Upper lobe of left lung (tissue), 6 donors: ENCODE results near the gene RIPOR1. TPM values are rescaled to one million over a fixed set of nuclear protein-coding genes. Genes with fewer than 3 reads are reported as not detected.

Experiments
- ATAC-seq, 2 donors: fragments of 200-7000 bp; cut with Tn5 transposase; one replicate each; pipeline ENCODE4 v1.9.1; 2022; ENCODE audit warnings: mild to moderate bottlenecking in 2 of 2, moderate library complexity in 2 of 2; ENCODE audit not compliant: low FRiP score in 2 of 2
- DNase-seq, 2 donors: peaks; one replicate each; pipeline ENCODE4 v3.0.0-alpha.2; 2019 to 2020
- H3K27ac ChIP-seq, 4 donors: fragments of 200-600 bp; sonication (generic); one replicate each; pipeline ENCODE4 v1.5.1; 2016 to 2019
- H3K27me3 ChIP-seq, 4 donors: fragments of 200-600 bp; sonication (generic); one replicate each; pipeline ENCODE4 v1.5.1; 2017 to 2019
- H3K36me3 ChIP-seq, 4 donors: fragments of 200-600 bp; sonication (generic); one replicate each; pipeline ENCODE4 v1.5.1; 2016 to 2019
- H3K4me1 ChIP-seq, 4 donors: fragments of 200-600 bp; sonication (generic); one replicate each; pipeline ENCODE4 v1.5.1; 2018 to 2019
- H3K4me3 ChIP-seq, 4 donors: fragments of 200-600 bp; sonication (generic); one replicate each; pipeline ENCODE4 v1.5.1; 2017 to 2019; ENCODE audit warnings: mild to moderate bottlenecking in 2 of 4, moderate library complexity in 1 of 4
- H3K9me3 ChIP-seq, 4 donors: fragments of 200-600 bp; sonication (generic); one replicate each; pipeline ENCODE4 v1.5.1; 2018 to 2019
- EP300 ChIP-seq, 4 donors: sonication (generic); formaldehyde crosslinking; IDR thresholded peaks; one replicate each; pipeline ENCODE4 v1.5.1; 2017; ENCODE audit warnings: antibody characterized with exemption in 4 of 4, control low read depth in 2 of 4
- POLR2A ChIP-seq, 4 donors: fragments of 450-650 bp; IDR thresholded peaks; one replicate each; pipeline ENCODE4 v1.5.1; 2016 to 2017; ENCODE audit warnings: antibody characterized with exemption in 4 of 4, mild to moderate bottlenecking in 2 of 4
- POLR2AphosphoS5 ChIP-seq, 2 donors: sonication (generic); formaldehyde crosslinking; IDR thresholded peaks; one replicate each; pipeline ENCODE4 v1.5.1; 2017; ENCODE audit warnings: antibody characterized with exemption in 2 of 2
- WGBS, 2 donors: methylation state at CpG; one replicate each; pipeline ENCODE4 v1.1.5; 2017 to 2018; 5-methylcytosine and 5-hydroxymethylcytosine counted together
- total RNA-seq, 6 donors: library from RNA; depleted of rRNA in 4 of 6; stranded (reverse); fragments of >200 nt in 4 of 6; gene quantifications; one replicate each; pipeline versions ENCODE4 v1.1.0 to v1.2.1, GENCODE V29; 2016 to 2021
- TF ChIP-seq, protein P1 (sequence below), 6 experiments: fragments of 450-650 bp in 4 of 6; fragments of 200-600 bp in 2 of 6; sonication (generic) in 2 of 6; IDR thresholded peaks; one replicate each; pipeline ENCODE4 v1.5.1; 2016 to 2019; ENCODE audit warnings: antibody characterized with exemption in 6 of 6
- donor health status: DM: no; HTN: no; CAD: no; lungs with moderate emphysema.
- donor health status: DM: no; HTN: yes; CAD: no; lungs with severe emphysema.

RIPOR1 gene
- total RNA-seq, 6 donors from 2014 or later = 76.9 to 183 (median 113) TPM

DNA sequence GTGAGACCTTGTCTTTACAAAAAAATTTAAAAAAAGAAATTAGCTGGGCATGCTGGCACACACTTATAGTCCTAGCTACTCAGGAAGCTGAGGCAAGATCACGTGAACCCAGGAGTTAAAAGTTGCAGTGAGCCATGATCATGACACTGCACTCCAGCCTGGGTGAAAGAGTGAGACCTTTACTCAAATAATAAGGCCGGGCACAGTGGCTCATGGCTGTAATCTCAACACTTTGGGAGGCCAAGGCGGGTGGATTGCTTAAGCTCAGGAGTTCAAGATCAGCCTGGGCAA lies 11.5 kb upstream of the RIPOR1 start:
- no peak for ATAC-seq
- H3K27ac ChIP-seq = no peak overlapping the region
- TF ChIP-seq EP300 (IDR thresholded peaks at IDR 0.05) (no peak), POLR2AphosphoS5 (IDR thresholded peaks at IDR 0.05) (no peak), POLR2A (IDR thresholded peaks at IDR 0.05) (no peak)
- TF ChIP-seq, protein P1, sequence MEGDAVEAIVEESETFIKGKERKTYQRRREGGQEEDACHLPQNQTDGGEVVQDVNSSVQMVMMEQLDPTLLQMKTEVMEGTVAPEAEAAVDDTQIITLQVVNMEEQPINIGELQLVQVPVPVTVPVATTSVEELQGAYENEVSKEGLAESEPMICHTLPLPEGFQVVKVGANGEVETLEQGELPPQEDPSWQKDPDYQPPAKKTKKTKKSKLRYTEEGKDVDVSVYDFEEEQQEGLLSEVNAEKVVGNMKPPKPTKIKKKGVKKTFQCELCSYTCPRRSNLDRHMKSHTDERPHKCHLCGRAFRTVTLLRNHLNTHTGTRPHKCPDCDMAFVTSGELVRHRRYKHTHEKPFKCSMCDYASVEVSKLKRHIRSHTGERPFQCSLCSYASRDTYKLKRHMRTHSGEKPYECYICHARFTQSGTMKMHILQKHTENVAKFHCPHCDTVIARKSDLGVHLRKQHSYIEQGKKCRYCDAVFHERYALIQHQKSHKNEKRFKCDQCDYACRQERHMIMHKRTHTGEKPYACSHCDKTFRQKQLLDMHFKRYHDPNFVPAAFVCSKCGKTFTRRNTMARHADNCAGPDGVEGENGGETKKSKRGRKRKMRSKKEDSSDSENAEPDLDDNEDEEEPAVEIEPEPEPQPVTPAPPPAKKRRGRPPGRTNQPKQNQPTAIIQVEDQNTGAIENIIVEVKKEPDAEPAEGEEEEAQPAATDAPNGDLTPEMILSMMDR (IDR thresholded peaks at IDR 0.05) = no peak

DNA sequence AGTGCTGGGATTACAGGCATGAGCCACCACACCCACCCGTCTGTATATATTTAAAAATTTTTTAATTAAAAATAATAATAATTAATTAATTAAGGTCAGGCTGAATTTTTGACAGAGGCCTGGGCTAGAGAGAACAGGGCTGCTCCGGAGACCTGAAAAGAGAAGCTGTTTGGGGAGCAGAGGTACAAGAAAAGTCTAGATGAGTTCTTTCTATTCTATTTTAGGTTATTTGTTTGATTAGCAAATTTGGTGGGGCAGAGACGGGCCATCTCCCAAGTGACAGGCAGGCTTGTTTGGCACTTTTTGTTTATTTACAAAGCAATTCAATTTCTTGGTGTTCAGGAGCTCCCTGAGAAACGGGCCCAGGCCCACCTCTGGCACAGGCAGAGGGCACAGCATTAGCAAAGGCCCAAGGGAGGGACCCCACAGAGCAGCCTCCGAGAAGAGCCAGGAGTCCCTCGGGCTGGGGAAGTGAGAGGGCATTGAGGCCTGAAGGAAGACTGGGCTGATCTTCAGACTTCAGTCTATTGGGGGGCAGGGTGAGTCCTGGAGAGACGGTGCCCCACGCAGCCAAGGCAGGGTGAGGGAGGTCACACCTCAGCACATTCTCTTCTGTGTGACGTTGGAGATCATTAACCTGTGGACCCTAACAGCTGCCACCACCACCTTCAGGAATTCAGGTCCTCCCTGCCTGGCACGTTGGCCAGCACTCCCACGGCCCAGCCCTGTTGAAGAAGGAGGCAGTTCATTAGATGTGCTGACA lies 10.8 kb upstream of the RIPOR1 start:
- H3K4me1 ChIP-seq = peaks cover 8 to 26% (median 20%) of the 10 kb centered on the region in 4 donors
- peak overlapping the region in 1 of 4 donors; percentile 1 for H3K27ac ChIP-seq
- no peak for ATAC-seq
- TF ChIP-seq, protein P1 (IDR thresholded peaks at IDR 0.05) = no peak
- no peak for TF ChIP-seq EP300 (IDR thresholded peaks at IDR 0.05)
- TF ChIP-seq POLR2A (IDR thresholded peaks at IDR 0.05) = no peak
- TF ChIP-seq POLR2AphosphoS5 (IDR thresholded peaks at IDR 0.05) = no peak
- DNase-seq = no peak
- H3K4me3 ChIP-seq = no peak overlapping the region
- H3K36me3 ChIP-seq = no peaks in the 10 kb centered on the region
- no peaks in the 10 kb centered on the region for H3K27me3 ChIP-seq
- 70 to 79% methylated on average over 8 to 11 of the region's 11 CpGs for WGBS, 2 donors
- no peaks in the 10 kb centered on the region for H3K9me3 ChIP-seq

More for the DNA sequence above, 11.5 kb upstream of the RIPOR1 start:
- H3K36me3 ChIP-seq = no peaks in the 10 kb centered on the region
- H3K9me3 ChIP-seq = no peaks in the 10 kb centered on the region
- WGBS, 2 donors = 62% methylated on average over 3 of the region's 3 CpGs
- H3K4me1 ChIP-seq = peaks cover 8 to 26% (median 19%) of the 10 kb centered on the region in 4 donors
- no peak overlapping the region for H3K4me3 ChIP-seq
- H3K27me3 ChIP-seq = no peaks in the 10 kb centered on the region
- no peak for DNase-seq

DNA sequence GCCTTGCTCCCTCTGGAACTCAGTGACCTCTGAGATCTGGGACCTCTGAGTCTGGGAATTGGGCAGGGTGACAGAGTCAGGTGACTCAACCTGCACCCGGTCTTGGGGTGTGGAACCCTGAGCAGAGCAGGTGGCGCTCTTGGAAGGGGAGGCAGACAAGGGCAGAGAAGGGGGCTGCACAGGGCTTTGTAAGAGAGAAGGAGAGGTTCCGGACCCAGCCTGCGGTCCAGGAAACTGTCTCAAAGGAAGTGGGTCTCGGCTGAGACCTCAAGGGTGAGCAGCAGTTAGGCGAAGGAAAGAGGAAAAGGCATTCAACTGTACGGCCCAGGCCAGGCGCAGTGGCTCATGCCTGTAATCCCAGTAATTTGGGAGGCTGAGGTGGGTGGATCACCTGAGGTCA lies 10.0 kb upstream of the RIPOR1 start:
- H3K4me1 ChIP-seq = peaks cover 8 to 26% (median 20%) of the 10 kb centered on the region in 4 donors
- H3K9me3 ChIP-seq = no peaks in the 10 kb centered on the region
- ATAC-seq = no peak
- H3K4me3 ChIP-seq = no peak overlapping the region
- TF ChIP-seq, protein P1 (IDR thresholded peaks at IDR 0.05) = no peak
- no peak for TF ChIP-seq EP300 (IDR thresholded peaks at IDR 0.05)
- no peak for TF ChIP-seq POLR2A (IDR thresholded peaks at IDR 0.05)
- no peak for TF ChIP-seq POLR2AphosphoS5 (IDR thresholded peaks at IDR 0.05)
- H3K36me3 ChIP-seq = no peaks in the 10 kb centered on the region
- 72 to 74% methylated on average over 8 of the region's 8 CpGs for WGBS, 2 donors
- H3K27ac ChIP-seq = peak overlapping the region in 1 of 4 donors; percentile 1
- DNase-seq = no peak
- no peaks in the 10 kb centered on the region for H3K27me3 ChIP-seq

DNA sequence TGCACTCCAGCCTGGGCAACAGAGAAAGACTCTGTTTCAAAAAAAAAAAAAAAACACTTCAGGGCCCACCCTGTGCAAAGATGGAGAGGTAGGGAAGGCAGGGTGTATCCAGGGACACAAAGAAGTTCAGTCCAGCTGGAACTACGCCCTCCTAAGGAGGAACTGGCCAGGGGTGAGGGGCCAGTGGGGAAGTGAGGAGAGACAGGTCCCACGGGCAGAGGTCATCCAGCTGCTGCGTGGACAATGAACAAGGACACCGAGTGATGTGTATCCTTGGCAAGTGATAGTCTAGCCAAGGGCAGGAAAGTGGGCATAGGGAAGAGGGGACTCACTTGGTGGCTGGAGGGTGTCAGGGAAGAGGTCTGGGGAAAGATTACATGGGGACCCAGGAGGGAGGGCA lies 9.4 kb upstream of the RIPOR1 start:
- peaks cover 6 to 22% (median 17%) of the 10 kb centered on the region in 4 donors for H3K4me1 ChIP-seq
- DNase-seq = no peak
- no peak overlapping the region for H3K27ac ChIP-seq
- TF ChIP-seq POLR2AphosphoS5 (IDR thresholded peaks at IDR 0.05) (no peak), POLR2A (IDR thresholded peaks at IDR 0.05) (no peak), EP300 (IDR thresholded peaks at IDR 0.05) (no peak)
- TF ChIP-seq, protein P1 (IDR thresholded peaks at IDR 0.05) = no peak
- H3K27me3 ChIP-seq = no peaks in the 10 kb centered on the region
- 57 to 72% methylated on average over 4 of the region's 4 CpGs for WGBS, 2 donors
- no peaks in the 10 kb centered on the region for H3K36me3 ChIP-seq
- H3K4me3 ChIP-seq = no peak overlapping the region
- no peak for ATAC-seq
- H3K9me3 ChIP-seq = no peaks in the 10 kb centered on the region
